ENCODE data around the gene ZNF653.

The ZNF653 gene

GRCh38 chr19:11489378-11489777, 16.3 kb downstream of the ZNF653 start:
- DNase-seq (ENCODE audit: low spot score): no peak
- no peak overlapping the region for H3K27ac ChIP-seq
- TF ChIP-seq, protein P1, sequence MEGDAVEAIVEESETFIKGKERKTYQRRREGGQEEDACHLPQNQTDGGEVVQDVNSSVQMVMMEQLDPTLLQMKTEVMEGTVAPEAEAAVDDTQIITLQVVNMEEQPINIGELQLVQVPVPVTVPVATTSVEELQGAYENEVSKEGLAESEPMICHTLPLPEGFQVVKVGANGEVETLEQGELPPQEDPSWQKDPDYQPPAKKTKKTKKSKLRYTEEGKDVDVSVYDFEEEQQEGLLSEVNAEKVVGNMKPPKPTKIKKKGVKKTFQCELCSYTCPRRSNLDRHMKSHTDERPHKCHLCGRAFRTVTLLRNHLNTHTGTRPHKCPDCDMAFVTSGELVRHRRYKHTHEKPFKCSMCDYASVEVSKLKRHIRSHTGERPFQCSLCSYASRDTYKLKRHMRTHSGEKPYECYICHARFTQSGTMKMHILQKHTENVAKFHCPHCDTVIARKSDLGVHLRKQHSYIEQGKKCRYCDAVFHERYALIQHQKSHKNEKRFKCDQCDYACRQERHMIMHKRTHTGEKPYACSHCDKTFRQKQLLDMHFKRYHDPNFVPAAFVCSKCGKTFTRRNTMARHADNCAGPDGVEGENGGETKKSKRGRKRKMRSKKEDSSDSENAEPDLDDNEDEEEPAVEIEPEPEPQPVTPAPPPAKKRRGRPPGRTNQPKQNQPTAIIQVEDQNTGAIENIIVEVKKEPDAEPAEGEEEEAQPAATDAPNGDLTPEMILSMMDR (IDR thresholded peaks at IDR 0.05): no peak
- H3K4me3 ChIP-seq: no peak overlapping the region

DNA sequence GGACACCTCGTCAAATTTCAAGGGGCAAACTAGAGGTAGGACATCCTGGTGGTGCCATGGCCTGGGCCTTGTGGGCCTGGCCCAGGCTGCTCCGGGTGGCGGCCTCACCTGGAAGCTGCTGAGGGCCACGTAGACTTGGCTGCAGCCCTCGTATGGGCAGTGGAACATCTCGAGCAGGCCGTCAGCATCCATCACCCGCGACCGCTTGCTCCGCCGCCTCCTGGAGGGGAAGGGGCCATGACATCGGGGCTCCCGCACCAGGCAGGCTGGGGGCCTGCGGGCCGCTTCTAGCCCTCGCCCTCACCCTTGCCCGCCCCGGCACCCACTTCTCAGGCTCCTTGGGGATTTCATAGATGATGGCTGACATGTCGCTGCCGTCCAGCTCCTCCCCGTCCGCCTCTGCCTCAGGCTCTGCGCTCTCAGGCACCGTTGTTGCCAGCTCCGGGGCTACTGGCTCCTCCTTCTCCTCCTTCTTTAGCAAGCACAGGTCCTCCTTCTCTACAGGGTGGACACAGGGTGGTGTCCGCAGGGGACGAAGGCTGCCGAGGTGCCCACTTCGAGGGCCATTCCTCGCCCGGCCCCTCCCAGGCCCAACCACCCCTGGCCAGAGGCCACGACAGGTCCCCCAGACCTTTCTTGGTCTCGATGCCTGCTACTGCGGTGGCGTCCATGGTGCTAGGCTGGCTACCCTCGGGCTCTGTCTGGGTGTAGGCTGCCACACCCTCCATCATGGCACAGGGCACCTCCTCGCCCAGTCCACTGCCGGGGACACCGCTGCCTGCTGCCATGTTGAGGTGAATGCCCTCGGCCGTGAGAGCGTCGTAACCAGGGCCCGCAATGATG, 18.8 kb downstream of the ZNF653 start:
- no peak overlapping the region for H3K27ac ChIP-seq
- TF ChIP-seq, protein P1 (IDR thresholded peaks at IDR 0.05): no peak
- no peak overlapping the region for H3K4me3 ChIP-seq
- no peak for DNase-seq (ENCODE audit: low spot score)

- no peak for DNase-seq (ENCODE audit: low spot score)
- TF ChIP-seq, protein P1 (IDR thresholded peaks at IDR 0.05): no peak
- Histone ChIP-seq H3K4me3 (no peak overlapping the region), H3K27ac (no peak overlapping the region)
Observed at GRCh38 chr19:11485245-11485837, 20.3 kb downstream of the ZNF653 start.

GRCh38 chr19:11483366-11484111, 22.1 kb downstream of the ZNF653 start:
- no peak for DNase-seq (ENCODE audit: low spot score)
- H3K4me3 ChIP-seq: peak overlapping the region; percentile 67
- no peak overlapping the region for H3K27ac ChIP-seq
- TF ChIP-seq, protein P1 (IDR thresholded peaks at IDR 0.05): no peak

DNA sequence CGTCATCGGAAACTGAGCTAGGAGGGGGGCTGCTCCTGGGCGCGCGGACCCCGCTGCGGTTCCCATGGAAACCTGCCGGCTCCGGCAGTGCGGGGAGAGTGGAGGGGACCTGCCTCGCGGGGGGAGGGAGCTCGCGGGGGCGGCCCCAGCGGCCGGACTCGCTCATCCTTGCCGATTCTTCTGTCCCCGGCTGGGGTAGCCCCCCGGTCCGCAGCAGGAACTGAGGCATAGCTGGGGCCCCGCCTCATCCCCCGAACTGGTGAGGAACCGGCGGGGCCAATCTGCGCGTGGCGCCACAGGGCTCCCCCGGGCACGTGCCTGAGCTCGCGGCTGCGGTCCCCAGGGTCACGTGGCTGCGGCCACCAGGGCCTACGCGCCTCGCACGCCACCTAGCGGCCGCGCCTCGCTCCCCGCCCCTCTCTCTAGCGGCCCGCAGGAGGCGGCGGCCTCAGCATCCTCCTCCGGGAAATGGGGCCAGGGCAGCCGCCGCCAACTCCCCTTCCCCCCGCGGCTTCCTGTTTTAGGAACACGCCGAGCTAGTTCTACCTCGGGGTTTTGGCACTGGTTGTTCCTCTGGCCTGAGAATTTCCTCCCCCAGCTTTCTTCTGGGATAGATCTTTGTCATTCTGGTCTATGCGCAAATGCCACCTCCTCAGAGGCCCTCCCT, 23.1 kb downstream of the ZNF653 start:
- H3K4me3 ChIP-seq: peak overlapping the region; percentile 67
- peak; percentile 81 for DNase-seq (ENCODE audit: low spot score)
- TF ChIP-seq, protein P1 (IDR thresholded peaks at IDR 0.05): peak; percentile 93
- peak overlapping the region in 1 of 2 donors; percentile 31 for H3K27ac ChIP-seq

GRCh38 chr19:11481534-11482383, 23.9 kb downstream of the ZNF653 start:
- TF ChIP-seq, protein P1 (IDR thresholded peaks at IDR 0.05): no peak
- peak overlapping the region; percentile 67 for H3K4me3 ChIP-seq
- no peak for DNase-seq (ENCODE audit: low spot score)
- H3K27ac ChIP-seq: peak overlapping the region in 1 of 2 donors; percentile 31

Measured in coronary artery (tissue), 2 donors.